ENCODE results near the gene TP53I11.

DNA sequence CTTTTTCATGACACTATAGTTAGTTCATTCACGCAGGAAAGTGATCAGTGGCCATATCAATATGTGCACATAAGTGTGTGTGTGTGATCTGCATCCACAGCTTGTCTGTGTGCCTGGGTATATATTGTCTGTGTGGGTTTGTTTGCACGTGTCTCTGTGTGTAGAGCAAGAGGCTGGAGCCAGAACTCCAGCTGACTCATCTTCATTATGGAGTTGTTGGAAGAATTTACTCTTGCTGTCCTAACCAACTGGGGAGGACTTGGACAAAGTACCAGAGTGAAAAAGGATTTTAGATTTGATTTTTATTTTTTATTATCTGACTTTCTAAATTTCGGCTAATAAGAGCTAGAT is 63.9 kb downstream of the TP53I11 start:
- no peak for TF ChIP-seq EZH2 (IDR thresholded peaks at IDR 0.05; ENCODE audit: insufficient read depth, poor library complexity, severe bottlenecking)
- no peak for TF ChIP-seq EZH2phosphoT487 (IDR thresholded peaks at IDR 0.05; ENCODE audit: insufficient read depth, low read depth)
